Neural progenitor cell (in vitro differentiated cells): Measurements from ENCODE around the gene FKBP9. TPM values are rescaled to one million over a fixed set of nuclear protein-coding genes. Genes with fewer than 3 reads are reported as not detected.

ENCODE experiments used
- DNase-seq: peaks from one replicate; pipeline ENCODE4 v3.0.0-alpha.2; 2016; ENCODE audit warnings: low spot score
- H2AFZ ChIP-seq: fragments of 200-600 bp; sonication (generic); replicated peaks from 2 replicates; pipeline ENCODE4 v1.6.1; 2016; ENCODE audit warnings: antibody characterized with exemption
- H3F3A ChIP-seq: fragments of 200-600 bp; sonication (generic); 2 replicates; pipeline ENCODE4 v1.6.1; 2016; ENCODE audit warnings: antibody characterized with exemption, low read depth
- H3K27ac ChIP-seq: fragments of 200-600 bp; sonication (generic); 2 replicates; pipeline ENCODE4 v1.5.1; 2016; ENCODE audit warnings: mild to moderate bottlenecking
- H3K27me3 ChIP-seq: fragments of 200-600 bp; sonication (generic); 2 replicates; pipeline ENCODE4 v1.6.1; 2016; ENCODE audit warnings: mild to moderate bottlenecking, moderate library complexity
- H3K36me3 ChIP-seq: fragments of 200-600 bp; sonication (generic); 2 replicates; pipeline ENCODE4 v1.5.1; 2016
- H3K4me1 ChIP-seq: fragments of 200-600 bp; sonication (generic); 2 replicates; pipeline ENCODE4 v1.6.1; 2016; ENCODE audit warnings: mixed run types
- H3K4me2 ChIP-seq: fragments of 200-600 bp; sonication (generic); 2 replicates; pipeline ENCODE4 v1.6.1; 2016
- H3K4me3 ChIP-seq: fragments of 200-600 bp; sonication (generic); 2 replicates; pipeline ENCODE4 v1.5.1; 2016
- H3K79me2 ChIP-seq: fragments of 200-600 bp; sonication (generic); 2 replicates; pipeline ENCODE4 v1.6.1; 2016; ENCODE audit warnings: low read depth
- H3K9ac ChIP-seq: fragments of 200-600 bp; sonication (generic); 2 replicates; pipeline ENCODE4 v1.6.1; 2016
- H3K9me3 ChIP-seq: fragments of 200-600 bp; sonication (generic); 2 replicates; pipeline ENCODE4 v1.5.1; 2016; ENCODE audit warnings: low read depth
- H4K20me1 ChIP-seq: fragments of 200-600 bp; sonication (generic); 2 replicates; pipeline ENCODE4 v1.6.1; 2016; ENCODE audit warnings: low read depth
- H3K27ac Mint-ChIP-seq: 3 replicates; pipeline ENCODE4 v1.8.0; 2021; ENCODE audit warnings: mixed read lengths
- H3K27me3 Mint-ChIP-seq: 2 replicates; pipeline ENCODE4 v1.8.0; 2022; ENCODE audit warnings: low read depth, mild to moderate bottlenecking, inconsistent platforms, moderate library complexity, mixed read lengths; ENCODE audit not compliant: insufficient read depth
- H3K36me3 Mint-ChIP-seq: 3 replicates; pipeline ENCODE4 v1.8.0; 2021; ENCODE audit warnings: mixed read lengths
- H3K4me1 Mint-ChIP-seq: 3 replicates; pipeline ENCODE4 v1.8.0; 2021; ENCODE audit warnings: mixed read lengths
- H3K4me3 Mint-ChIP-seq: 3 replicates; pipeline ENCODE4 v1.8.0; 2021; ENCODE audit warnings: mild to moderate bottlenecking, moderate library complexity, mixed read lengths
- H3K9me3 Mint-ChIP-seq: 3 replicates; pipeline ENCODE4 v1.8.0; 2020; ENCODE audit warnings: mixed read lengths
- CTCF ChIP-seq: fragments of 200-600 bp; sonication (generic); IDR thresholded peaks from 2 replicates; pipeline ENCODE4 v1.5.1; 2017; ENCODE audit warnings: antibody characterized with exemption, mild to moderate bottlenecking
- EZH2 ChIP-seq: fragments of 200-600 bp; sonication (generic); IDR thresholded peaks from 2 replicates; pipeline ENCODE4 v1.6.1; 2017; ENCODE audit warnings: antibody characterized with exemption, mild to moderate bottlenecking, moderate library complexity
- EZH2phosphoT487 ChIP-seq: fragments of 200-600 bp; sonication (generic); IDR thresholded peaks from 2 replicates; pipeline ENCODE4 v1.6.1; 2017; ENCODE audit warnings: antibody characterized with exemption
- total RNA-seq: library from RNA; depleted of rRNA; stranded (reverse); fragments of >200 nt; gene quantifications from 2 replicates; pipeline ENCODE4 v1.2.3, GENCODE V29; 2015; ENCODE audit warnings: low replicate concordance

FKBP9 gene
- total RNA-seq, 1 donor from 2014 or later, result 24.4 TPM

- no peak overlapping the region for H3K9ac ChIP-seq
- H3K4me3 ChIP-seq, result no peak overlapping the region
- Mint-ChIP-seq H3K9me3 (no peaks in the 10 kb centered on the region), H3K4me1 (peaks cover 11% of the 10 kb centered on the region), H3K27me3 (no peaks in the 10 kb centered on the region), H3K27ac (no peak overlapping the region), H3K4me3 (no peak overlapping the region), H3K36me3 (peaks cover 17% of the 10 kb centered on the region)
- H3K27ac ChIP-seq, result no peak overlapping the region
- H3K79me2 ChIP-seq, result peaks cover 68% of the 10 kb centered on the region
- no peak overlapping the region for H2AFZ ChIP-seq
- H3K4me2 ChIP-seq, result no peak overlapping the region
- H3K9me3 ChIP-seq, result no peaks in the 10 kb centered on the region
- no peaks in the 10 kb centered on the region for H3K27me3 ChIP-seq
- peaks cover 23% of the 10 kb centered on the region for H4K20me1 ChIP-seq
- H3F3A ChIP-seq, result no peaks in the 10 kb centered on the region
- H3K36me3 ChIP-seq, result no peaks in the 10 kb centered on the region
- no peaks in the 10 kb centered on the region for H3K4me1 ChIP-seq
- DNase-seq, result no peak
- no peak for TF ChIP-seq EZH2
- TF ChIP-seq CTCF, result no peak
- no peak for TF ChIP-seq EZH2phosphoT487
These were observed 78.5 kb downstream of the FKBP9 start for GRCh38 chr7:33035776-33036175.

- Histone ChIP-seq H3K36me3 (no peaks in the 10 kb centered on the region), H3K9me3 (no peaks in the 10 kb centered on the region), H3F3A (no peaks in the 10 kb centered on the region), H3K9ac (no peak overlapping the region), H3K79me2 (peaks cover 91% of the 10 kb centered on the region), H2AFZ (no peak overlapping the region), H4K20me1 (peaks cover 50% of the 10 kb centered on the region), H3K4me2 (no peak overlapping the region), H3K27me3 (no peaks in the 10 kb centered on the region), H3K4me3 (no peak overlapping the region), H3K4me1 (no peaks in the 10 kb centered on the region), H3K27ac (no peak overlapping the region)
- TF ChIP-seq EZH2phosphoT487, result no peak
- TF ChIP-seq EZH2, result no peak
- no peak for TF ChIP-seq CTCF
- H3K4me3 Mint-ChIP-seq, result no peak overlapping the region
- H3K27ac Mint-ChIP-seq, result no peak overlapping the region
- no peaks in the 10 kb centered on the region for H3K9me3 Mint-ChIP-seq
- peaks cover 14% of the 10 kb centered on the region for H3K4me1 Mint-ChIP-seq
- peaks cover 16% of the 10 kb centered on the region for H3K36me3 Mint-ChIP-seq
- no peak for DNase-seq
- H3K27me3 Mint-ChIP-seq, result peaks cover 3% of the 10 kb centered on the region
These were observed 81.4 kb downstream of the FKBP9 start for GRCh38 chr7:33038639-33039038.

GRCh38 chr7:33039257-33039902 lies 82.1 kb downstream of the FKBP9 start:
- Histone ChIP-seq H3K27ac (no peak overlapping the region), H3K4me3 (no peak overlapping the region), H3K9me3 (no peaks in the 10 kb centered on the region), H3F3A (no peaks in the 10 kb centered on the region), H3K27me3 (no peaks in the 10 kb centered on the region), H3K79me2 (peaks cover 95% of the 10 kb centered on the region), H3K4me1 (no peaks in the 10 kb centered on the region), H3K9ac (no peak overlapping the region), H4K20me1 (peaks cover 57% of the 10 kb centered on the region), H3K36me3 (no peaks in the 10 kb centered on the region), H2AFZ (no peak overlapping the region), H3K4me2 (no peak overlapping the region)
- Mint-ChIP-seq H3K27ac (no peak overlapping the region), H3K4me1 (peaks cover 12% of the 10 kb centered on the region), H3K36me3 (peaks cover 14% of the 10 kb centered on the region), H3K4me3 (no peak overlapping the region), H3K27me3 (peaks cover 3% of the 10 kb centered on the region), H3K9me3 (no peaks in the 10 kb centered on the region)
- TF ChIP-seq CTCF (no peak), EZH2 (no peak), EZH2phosphoT487 (no peak)
- DNase-seq, result no peak
